ENCODE data around the gene TIMP2. TPM values are rescaled to one million over a fixed set of nuclear protein-coding genes. Genes with fewer than 3 reads are reported as not detected.
A peak's percentile ranks its signal among the peaks of the same experiment; 100 is the strongest.

TIMP2 gene
- total RNA-seq, 2 experiments from 2014 or later: 0.35 to 0.43 TPM

DNA sequence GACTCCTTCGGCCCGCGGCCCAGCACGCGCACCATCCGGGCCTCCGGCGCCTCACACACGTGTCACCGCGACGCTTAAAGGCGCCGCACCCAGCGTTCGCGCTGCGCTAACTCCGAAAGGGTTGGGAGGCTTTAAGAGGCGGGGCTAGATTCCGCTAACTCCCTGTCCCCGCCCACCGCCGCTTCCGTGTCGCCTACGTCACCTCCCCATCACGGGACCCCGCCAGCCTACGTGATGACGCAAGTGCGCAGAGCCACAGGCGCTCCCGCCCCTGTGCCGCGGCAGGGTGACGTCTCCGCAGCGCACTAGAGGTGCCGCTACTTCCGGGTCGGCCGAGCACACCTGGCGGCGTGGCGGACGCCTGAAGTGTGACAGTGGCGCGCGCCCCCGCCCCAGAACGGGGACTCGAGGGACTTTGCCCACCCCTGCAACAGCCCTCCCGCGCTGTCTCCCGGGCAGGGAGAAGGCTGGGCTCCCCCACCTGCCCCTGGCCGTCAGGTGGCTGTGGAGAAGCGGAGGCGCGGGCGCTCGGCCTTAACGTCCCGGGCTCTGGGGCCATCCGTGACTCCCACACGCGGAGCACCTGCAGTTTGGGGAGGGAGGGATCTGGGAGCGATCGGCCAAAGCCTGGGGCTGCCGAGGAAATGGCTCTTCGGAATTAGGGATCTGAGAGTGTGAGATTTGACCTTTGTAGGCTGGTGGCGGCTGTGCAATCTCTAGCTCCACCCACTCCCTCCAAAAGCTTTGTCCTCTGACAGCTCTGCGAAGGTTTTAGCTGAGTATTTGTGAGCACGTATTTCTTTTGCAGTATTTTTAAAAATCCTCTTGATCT lies 84.2 kb downstream of the TIMP2 start, which contains the start of gene USP36:
Gene USP36 (minus strand): TSS at position 35 of the 832 bp plus-strand sequence. CDS start 4,451 bp downstream, outside the sequence.
- peaks cover 44% of the 10 kb centered on the region for H3K4me1 Mint-ChIP-seq (ENCODE audit: low read depth)
- peak; percentile 100 for DNase-seq
- H3K9me3 Mint-ChIP-seq: no peaks in the 10 kb centered on the region
- no peaks in the 10 kb centered on the region for H3K27me3 Mint-ChIP-seq (ENCODE audit: low read depth)
- H3K27ac Mint-ChIP-seq: peak within 1 kb of the TSS; percentile 93
- intact Hi-C loops (cut with micrococcal nuclease): loop anchor here (1.0 to 5.0 kb wide), 6 partner anchors 22 to 714 kb away; partner anchors contain the start of genes CYTH1, SOCS3 and TMC6
- CTCF ChIA-PET: interaction anchor here (0.6 to 1.2 kb wide), 3 partner anchors 22 to 141 kb away, joined by 3 to 4 read pairs (median 3); no protein-coding TSS in a partner anchor
- peak within 1 kb of the TSS; percentile 96 for H3K4me3 Mint-ChIP-seq
- H3K36me3 Mint-ChIP-seq (ENCODE audit: low read depth): peaks cover 27% of the 10 kb centered on the region

DNA sequence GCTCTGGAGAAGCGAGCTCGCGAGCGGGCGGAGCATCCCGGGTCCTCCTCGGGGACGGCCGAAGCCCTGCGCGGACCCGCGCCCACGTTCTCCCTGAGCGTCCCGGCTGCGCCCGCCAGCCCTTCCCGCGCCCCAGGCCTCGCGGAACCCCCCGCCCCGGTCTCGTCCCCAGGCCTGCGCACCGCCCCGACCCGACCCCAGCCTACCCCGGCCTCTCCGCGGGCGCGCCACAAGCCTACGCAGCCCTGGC lies 84.7 kb downstream of the TIMP2 start:
- H3K9me3 Mint-ChIP-seq: no peaks in the 10 kb centered on the region
- intact Hi-C loops (cut with micrococcal nuclease): loop anchor here (1.0 to 5.0 kb wide), 5 partner anchors 58 to 713 kb away; partner anchors contain the start of genes CYTH1, SOCS3 and TMC6
- peaks cover 44% of the 10 kb centered on the region for H3K4me1 Mint-ChIP-seq (ENCODE audit: low read depth)
- peak overlapping the region; percentile 88 for H3K4me3 Mint-ChIP-seq
- peaks cover 32% of the 10 kb centered on the region for H3K36me3 Mint-ChIP-seq (ENCODE audit: low read depth)
- H3K27ac Mint-ChIP-seq: peak overlapping the region; percentile 89
- no peak for DNase-seq
- no peaks in the 10 kb centered on the region for H3K27me3 Mint-ChIP-seq (ENCODE audit: low read depth)
- CTCF ChIA-PET: interaction anchor here (0.6 to 1.2 kb wide), 2 partner anchors 21 to 140 kb away, joined by 3 to 4 read pairs; no protein-coding TSS in a partner anchor

DNA sequence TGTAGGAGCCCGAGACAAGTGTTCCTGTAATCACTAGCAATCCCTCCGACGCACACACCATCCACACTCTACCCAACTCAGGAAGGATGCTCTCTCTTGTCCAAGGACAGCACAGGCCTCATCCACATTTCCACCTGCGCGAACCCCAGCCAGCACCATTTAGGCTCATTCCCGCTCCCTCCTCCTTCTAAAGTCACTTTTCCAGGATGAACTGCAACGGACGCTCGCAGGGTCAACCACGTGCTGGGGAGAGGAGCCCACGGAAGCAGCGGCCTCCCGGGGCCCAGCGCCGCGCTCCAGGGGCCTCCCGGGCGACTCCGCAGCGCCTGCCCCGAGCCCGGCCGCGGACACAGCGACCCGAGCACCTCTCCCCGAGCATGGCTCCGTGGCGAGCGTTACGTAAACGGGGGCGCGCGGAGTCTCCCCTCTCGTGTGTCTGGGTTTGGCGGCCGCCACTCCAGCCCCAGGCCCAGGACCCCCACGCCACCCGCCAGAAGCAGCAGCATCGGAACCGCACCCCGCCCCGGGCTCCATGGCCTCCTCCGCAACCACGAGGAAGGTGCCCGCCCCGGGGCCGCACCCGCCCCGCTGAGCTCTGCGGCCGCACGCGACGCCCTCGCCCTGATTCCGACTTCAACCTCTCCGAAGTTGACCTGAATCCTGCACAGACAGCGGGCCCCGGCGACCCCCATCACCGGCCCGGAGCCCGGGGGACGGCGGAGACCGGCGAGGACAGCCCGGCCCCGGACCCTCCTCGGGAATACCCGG lies 85.2 kb downstream of the TIMP2 start:
- CTCF ChIA-PET: interaction anchor here (0.6 to 1.2 kb wide), 2 partner anchors 21 to 140 kb away, joined by 3 to 4 read pairs; no protein-coding TSS in a partner anchor
- no peaks in the 10 kb centered on the region for H3K9me3 Mint-ChIP-seq

DNA sequence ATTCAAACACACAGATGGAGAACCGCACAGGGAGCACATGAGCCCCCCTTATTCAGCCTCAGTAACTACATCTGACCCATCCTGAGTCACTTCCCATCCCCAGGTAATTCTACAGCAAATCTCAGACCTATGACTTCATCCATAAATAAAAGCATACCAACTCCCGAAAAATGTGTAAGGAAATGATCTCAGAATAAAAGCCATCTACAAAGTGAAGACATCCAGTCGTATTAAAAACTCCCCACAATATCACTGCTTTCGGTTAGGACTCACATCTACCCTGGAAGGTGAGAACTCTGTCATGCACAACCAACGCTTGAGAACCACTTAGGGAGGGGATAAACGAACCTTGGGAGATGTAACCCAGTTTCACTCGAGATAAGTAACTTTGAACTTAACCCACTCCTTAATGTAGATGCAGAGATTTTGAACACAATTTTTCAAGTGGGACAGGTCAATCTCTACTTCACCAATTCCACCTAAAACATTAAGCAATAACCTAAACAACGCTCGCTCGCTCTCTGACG lies 85.9 kb downstream of the TIMP2 start:
- Mint-ChIP-seq H3K27me3 (ENCODE audit: low read depth) (no peaks in the 10 kb centered on the region), H3K4me1 (ENCODE audit: low read depth) (peaks cover 40% of the 10 kb centered on the region), H3K36me3 (ENCODE audit: low read depth) (peaks cover 35% of the 10 kb centered on the region), H3K27ac (peak overlapping the region; percentile 93), H3K4me3 (peak overlapping the region; percentile 96), H3K9me3 (no peaks in the 10 kb centered on the region)
- intact Hi-C loops (cut with micrococcal nuclease): no loop called here
- DNase-seq: peak; percentile 32
- CTCF ChIA-PET: interaction anchor here (0.8 kb wide), 1 partner anchor 10 kb away, joined by 3 read pairs; no protein-coding TSS in a partner anchor

More for the DNA sequence above, 85.2 kb downstream of the TIMP2 start:
- H3K36me3 Mint-ChIP-seq (ENCODE audit: low read depth): peaks cover 34% of the 10 kb centered on the region
- H3K4me1 Mint-ChIP-seq (ENCODE audit: low read depth): peaks cover 44% of the 10 kb centered on the region
- DNase-seq: peak; percentile 45
- no peaks in the 10 kb centered on the region for H3K27me3 Mint-ChIP-seq (ENCODE audit: low read depth)
- H3K4me3 Mint-ChIP-seq: peak overlapping the region; percentile 96
- H3K27ac Mint-ChIP-seq: peak overlapping the region; percentile 93
- intact Hi-C loops (cut with micrococcal nuclease): loop anchor here (1.0 to 5.0 kb wide), 5 partner anchors 57 to 713 kb away; partner anchors contain the start of genes CYTH1, SOCS3 and TMC6

DNA sequence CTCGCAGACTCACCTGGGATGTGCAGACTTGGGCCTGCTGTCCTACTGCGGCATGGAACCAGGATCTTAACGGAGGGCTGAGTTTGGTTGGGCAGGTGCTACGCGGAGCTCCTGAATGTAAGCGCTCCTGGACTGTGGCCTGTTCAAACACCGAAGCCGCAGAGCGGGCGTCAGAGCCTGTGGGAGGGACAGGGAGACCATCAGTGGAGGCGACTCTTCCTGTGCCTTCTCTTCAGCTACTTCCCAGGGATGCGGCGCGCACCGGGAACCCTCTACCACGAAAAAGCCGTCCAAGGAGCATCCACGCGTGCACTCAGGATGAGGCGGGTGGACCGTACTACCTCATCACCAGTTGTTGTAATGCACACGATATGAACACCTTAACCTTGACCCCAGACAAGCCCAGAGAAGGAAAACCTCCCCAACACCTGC lies 86.6 kb downstream of the TIMP2 start:
- H3K36me3 Mint-ChIP-seq (ENCODE audit: low read depth): peaks cover 38% of the 10 kb centered on the region
- H3K9me3 Mint-ChIP-seq: no peaks in the 10 kb centered on the region
- CTCF ChIA-PET: interaction anchor here (0.7 to 0.8 kb wide), 2 partner anchors 9 to 343 kb away, joined by 3 read pairs; no protein-coding TSS in a partner anchor
- H3K4me3 Mint-ChIP-seq: peak overlapping the region; percentile 96
- no peaks in the 10 kb centered on the region for H3K27me3 Mint-ChIP-seq (ENCODE audit: low read depth)
- DNase-seq: no peak
- peaks cover 36% of the 10 kb centered on the region for H3K4me1 Mint-ChIP-seq (ENCODE audit: low read depth)
- intact Hi-C loops (cut with micrococcal nuclease): no loop called here
- peak overlapping the region; percentile 93 for H3K27ac Mint-ChIP-seq

DNA sequence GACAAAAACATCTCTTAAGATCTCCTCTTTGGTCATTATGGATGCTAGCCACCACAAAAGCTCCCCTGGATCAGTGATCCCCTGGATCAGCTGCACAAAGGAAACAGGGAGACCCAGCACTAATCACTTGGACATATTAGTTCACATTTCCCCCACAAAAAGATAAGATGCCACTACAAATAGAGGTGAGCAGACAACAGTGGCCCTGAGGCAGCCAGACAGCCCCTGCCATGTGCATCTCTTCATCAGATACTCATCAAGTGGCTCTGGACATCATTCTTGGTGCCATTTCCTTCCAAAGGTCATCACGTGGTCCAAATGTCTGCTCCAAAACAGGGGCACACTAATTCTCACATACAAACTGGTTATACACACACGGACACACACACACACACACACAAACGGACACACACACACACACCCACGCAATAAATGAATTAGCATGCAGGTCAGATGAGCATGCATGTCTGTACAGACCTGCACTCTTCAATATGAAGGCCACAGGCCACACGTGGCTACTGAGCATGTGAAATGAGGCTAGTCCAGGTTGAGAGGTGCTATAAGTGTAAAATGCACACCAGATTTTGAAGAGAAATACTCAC lies 88.7 kb downstream of the TIMP2 start:
- Mint-ChIP-seq H3K27me3 (ENCODE audit: low read depth) (no peaks in the 10 kb centered on the region), H3K4me3 (no peak overlapping the region), H3K36me3 (ENCODE audit: low read depth) (peaks cover 53% of the 10 kb centered on the region), H3K4me1 (ENCODE audit: low read depth) (peaks cover 29% of the 10 kb centered on the region), H3K27ac (no peak overlapping the region), H3K9me3 (no peaks in the 10 kb centered on the region)
- no peak for DNase-seq
- CTCF ChIA-PET: interaction anchor here (1.0 kb wide), 1 partner anchor 29 kb away, joined by 3 read pairs; no protein-coding TSS in a partner anchor
- intact Hi-C loops (cut with micrococcal nuclease): no loop called here

DNA sequence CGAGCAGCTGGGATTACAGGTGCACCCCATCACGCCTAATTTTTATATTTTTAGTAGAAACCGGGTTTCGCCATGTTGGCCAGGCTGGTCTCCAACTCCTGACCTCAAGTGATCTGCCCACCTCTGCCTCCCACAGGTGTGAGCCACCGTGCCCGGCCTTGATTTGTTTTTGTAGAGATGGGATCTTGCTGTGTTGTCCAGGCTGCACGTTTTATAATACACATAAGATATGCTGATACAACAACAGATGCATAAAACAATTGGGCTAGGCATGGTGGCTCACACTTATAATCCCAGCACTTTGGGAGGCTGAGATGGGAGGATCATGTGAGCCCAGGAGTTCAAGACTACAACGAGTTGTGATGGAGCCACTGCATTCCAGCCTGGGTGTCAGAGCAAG lies 90.6 kb downstream of the TIMP2 start:
- CTCF ChIA-PET: no interaction called here
- intact Hi-C loops (cut with micrococcal nuclease): no loop called here
- H3K9me3 Mint-ChIP-seq: no peaks in the 10 kb centered on the region
- H3K4me1 Mint-ChIP-seq (ENCODE audit: low read depth): peaks cover 26% of the 10 kb centered on the region
- no peak overlapping the region for H3K27ac Mint-ChIP-seq
- peaks cover 60% of the 10 kb centered on the region for H3K36me3 Mint-ChIP-seq (ENCODE audit: low read depth)
- no peak for DNase-seq
- no peak overlapping the region for H3K4me3 Mint-ChIP-seq
- no peaks in the 10 kb centered on the region for H3K27me3 Mint-ChIP-seq (ENCODE audit: low read depth)

DNA sequence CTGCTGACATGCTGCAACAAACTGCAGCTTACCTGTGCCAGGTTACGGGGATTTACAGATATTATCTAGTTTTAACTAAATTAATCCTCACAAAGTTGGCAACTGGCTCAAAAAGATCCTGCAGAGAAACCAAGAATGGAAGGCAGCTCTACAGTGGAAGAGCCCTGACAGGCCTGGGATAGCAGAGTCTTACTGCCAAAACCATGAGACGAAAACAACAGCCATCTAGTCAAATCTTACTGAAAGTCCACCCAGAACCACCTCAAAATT lies 92.7 kb downstream of the TIMP2 start:
- Mint-ChIP-seq H3K27ac (no peak overlapping the region), H3K4me3 (no peak overlapping the region), H3K36me3 (ENCODE audit: low read depth) (peaks cover 60% of the 10 kb centered on the region), H3K9me3 (no peaks in the 10 kb centered on the region), H3K27me3 (ENCODE audit: low read depth) (no peaks in the 10 kb centered on the region), H3K4me1 (ENCODE audit: low read depth) (peaks cover 11% of the 10 kb centered on the region)
- intact Hi-C loops (cut with micrococcal nuclease): no loop called here
- no peak for DNase-seq
- CTCF ChIA-PET: no interaction called here

DNA sequence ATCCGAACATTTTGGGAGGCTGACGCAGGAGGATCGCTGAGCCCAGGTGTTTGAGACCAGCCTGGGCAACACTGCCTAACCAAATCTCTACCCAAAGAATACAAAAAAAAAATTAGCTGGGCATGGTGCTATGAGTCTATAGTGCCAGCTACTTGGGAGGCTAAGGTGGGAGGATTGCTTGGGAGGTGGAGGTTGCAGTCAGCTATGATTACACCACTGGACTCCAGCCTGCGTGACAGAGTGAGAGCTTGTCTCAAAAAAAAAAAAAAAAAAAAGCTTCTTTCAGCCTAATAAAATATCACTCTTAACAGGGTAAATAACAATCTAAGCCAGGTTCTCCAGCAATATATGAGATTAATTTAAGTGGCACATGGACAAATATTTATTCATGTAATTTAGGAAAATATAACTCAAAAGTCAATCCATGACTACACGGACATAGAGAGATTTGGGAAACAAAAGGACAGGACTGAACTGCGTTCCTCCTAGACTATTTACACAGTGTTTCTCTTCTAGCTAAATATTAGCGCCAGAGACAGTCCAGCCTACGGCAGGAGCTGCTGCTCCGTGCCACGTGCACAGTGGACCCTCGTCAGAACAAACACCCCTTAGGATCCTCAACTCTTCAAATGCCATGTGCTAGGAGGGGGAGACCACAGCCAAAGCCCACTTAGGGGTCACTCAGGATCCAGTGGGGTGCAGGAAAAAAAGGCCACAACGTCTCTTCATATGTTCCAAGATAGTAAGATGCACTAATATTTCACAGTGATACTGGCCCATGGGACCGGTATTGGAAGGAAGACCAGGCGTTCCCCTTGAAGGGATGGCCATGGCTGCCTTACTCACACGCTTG lies 93.3 kb downstream of the TIMP2 start:
- intact Hi-C loops (cut with micrococcal nuclease): no loop called here
- CTCF ChIA-PET: interaction anchor here (0.6 kb wide), 1 partner anchor 854 kb away, joined by 6 read pairs; no protein-coding TSS in a partner anchor
- H3K4me3 Mint-ChIP-seq: no peak overlapping the region
- H3K4me1 Mint-ChIP-seq (ENCODE audit: low read depth): peaks cover 6% of the 10 kb centered on the region
- DNase-seq: no peak
- H3K27ac Mint-ChIP-seq: no peak overlapping the region
- H3K27me3 Mint-ChIP-seq (ENCODE audit: low read depth): no peaks in the 10 kb centered on the region
- no peaks in the 10 kb centered on the region for H3K9me3 Mint-ChIP-seq
- peaks cover 59% of the 10 kb centered on the region for H3K36me3 Mint-ChIP-seq (ENCODE audit: low read depth)

DNA sequence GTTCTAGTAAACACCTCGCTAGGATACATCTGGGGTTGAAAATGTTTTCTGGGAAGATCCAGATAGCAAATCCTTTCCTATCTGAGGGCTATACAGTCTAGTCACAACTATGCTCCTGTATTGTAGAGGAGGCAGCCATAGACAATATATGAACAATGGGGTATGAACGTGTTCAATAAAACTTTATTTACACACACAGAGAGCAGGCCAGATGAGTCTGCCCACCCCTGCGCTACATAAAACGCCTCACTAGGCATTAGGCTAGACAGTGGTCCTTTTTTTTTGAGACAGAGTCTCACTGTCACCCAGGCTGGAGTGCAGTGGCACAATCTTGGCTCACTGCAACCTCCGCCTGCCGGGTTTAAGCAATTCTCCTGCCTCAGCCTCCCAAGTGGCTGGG lies 95.7 kb downstream of the TIMP2 start:
- Mint-ChIP-seq H3K9me3 (no peaks in the 10 kb centered on the region), H3K4me3 (no peak overlapping the region), H3K27ac (no peak overlapping the region), H3K36me3 (ENCODE audit: low read depth) (peaks cover 60% of the 10 kb centered on the region), H3K27me3 (ENCODE audit: low read depth) (no peaks in the 10 kb centered on the region), H3K4me1 (ENCODE audit: low read depth) (peaks cover 20% of the 10 kb centered on the region)
- CTCF ChIA-PET: interaction anchor here (0.6 to 0.8 kb wide), 3 partner anchors 9 to 1745 kb away, joined by 3 to 4 read pairs (median 3); no protein-coding TSS in a partner anchor
- intact Hi-C loops (cut with micrococcal nuclease): no loop called here
- DNase-seq: no peak
